Smooth muscle cell (in vitro differentiated cells): ENCODE measurements around the gene ZNF514. TPM values are rescaled to one million over a fixed set of nuclear protein-coding genes. Genes with fewer than 3 reads are reported as not detected.

ENCODE experiments used
- DNase-seq: peaks from one replicate; lab custom pipeline; 2025; ENCODE audit not compliant: unreplicated experiment; lab: John Stamatoyannopoulos, UW
- H2AFZ ChIP-seq: fragments of 200-600 bp; sonication (generic); 2 replicates; pipeline ENCODE4 v1.6.0; 2016; ENCODE audit warnings: antibody characterized with exemption, low read depth, mild to moderate bottlenecking
- H3F3A ChIP-seq: fragments of 200-600 bp; sonication (generic); 2 replicates; pipeline ENCODE4 v1.6.0; 2017; ENCODE audit warnings: antibody characterized with exemption, low read depth
- H3K27ac ChIP-seq: fragments of 200-600 bp; sonication (generic); 2 replicates; pipeline ENCODE4 v1.5.1; 2016; ENCODE audit warnings: low read depth, mild to moderate bottlenecking
- H3K27me3 ChIP-seq: fragments of 200-600 bp; sonication (generic); 2 replicates; pipeline ENCODE4 v1.6.1; 2016; ENCODE audit warnings: low read depth, mild to moderate bottlenecking
- H3K36me3 ChIP-seq: fragments of 200-600 bp; sonication (generic); 2 replicates; pipeline ENCODE4 v1.5.1; 2016; ENCODE audit warnings: low read depth
- H3K4me1 ChIP-seq: fragments of 200-600 bp; sonication (generic); 2 replicates; pipeline ENCODE4 v1.5.1; 2016; ENCODE audit warnings: low read depth
- H3K4me2 ChIP-seq: fragments of 200-600 bp; sonication (generic); 2 replicates; pipeline ENCODE4 v1.6.0; 2016; ENCODE audit warnings: mild to moderate bottlenecking
- H3K4me3 ChIP-seq: fragments of 200-600 bp; sonication (generic); 2 replicates; pipeline ENCODE4 v1.5.1; 2016; ENCODE audit warnings: mild to moderate bottlenecking
- H3K79me2 ChIP-seq: fragments of 200-600 bp; sonication (generic); 2 replicates; pipeline ENCODE4 v1.6.0; 2016; ENCODE audit warnings: low read depth, mild to moderate bottlenecking
- H3K9ac ChIP-seq: fragments of 200-600 bp; sonication (generic); 2 replicates; pipeline ENCODE4 v1.6.0; 2016; ENCODE audit warnings: low read depth
- H3K9me3 ChIP-seq: fragments of 200-600 bp; sonication (generic); replicated peaks from 2 replicates; pipeline ENCODE4 v1.5.1; 2016; ENCODE audit warnings: low read depth
- H4K20me1 ChIP-seq: fragments of 200-600 bp; sonication (generic); 2 replicates; pipeline ENCODE4 v1.6.0; 2016; ENCODE audit warnings: low read depth
- WGBS: methylation state at CpG from one replicate; pipeline ENCODE4 v1.1.7; 2016; ENCODE audit warnings: low lambda C conversion rate; 5-methylcytosine and 5-hydroxymethylcytosine counted together
- polyA plus RNA-seq: library from polyadenylated mRNA; unstranded; fragments of >200 nt; fragmentation: Nextera tagmentation; extraction: Ambion mirVana; gene quantifications from 2 replicates; pipeline ENCODE4 v1.2.1, GENCODE V29; 2016
- total RNA-seq: library from RNA; depleted of rRNA; stranded (reverse); fragments of >200 nt; gene quantifications from 2 replicates; pipeline ENCODE4 v1.2.3, GENCODE V29; 2014
- TF ChIP-seq, protein P1 (sequence below): fragments of 200-600 bp; sonication (generic); IDR thresholded peaks from 2 replicates; pipeline ENCODE4 v1.5.1; 2017; ENCODE audit warnings: borderline replicate concordance, mild to moderate bottlenecking, antibody characterized with exemption; ENCODE audit not compliant: insufficient read depth, poor library complexity, severe bottlenecking

Gene ZNF514
- total RNA-seq: 6.1 and 10.8 TPM in 2 replicates
- polyA plus RNA-seq: 2.7 and 3.7 TPM in 2 replicates

DNA sequence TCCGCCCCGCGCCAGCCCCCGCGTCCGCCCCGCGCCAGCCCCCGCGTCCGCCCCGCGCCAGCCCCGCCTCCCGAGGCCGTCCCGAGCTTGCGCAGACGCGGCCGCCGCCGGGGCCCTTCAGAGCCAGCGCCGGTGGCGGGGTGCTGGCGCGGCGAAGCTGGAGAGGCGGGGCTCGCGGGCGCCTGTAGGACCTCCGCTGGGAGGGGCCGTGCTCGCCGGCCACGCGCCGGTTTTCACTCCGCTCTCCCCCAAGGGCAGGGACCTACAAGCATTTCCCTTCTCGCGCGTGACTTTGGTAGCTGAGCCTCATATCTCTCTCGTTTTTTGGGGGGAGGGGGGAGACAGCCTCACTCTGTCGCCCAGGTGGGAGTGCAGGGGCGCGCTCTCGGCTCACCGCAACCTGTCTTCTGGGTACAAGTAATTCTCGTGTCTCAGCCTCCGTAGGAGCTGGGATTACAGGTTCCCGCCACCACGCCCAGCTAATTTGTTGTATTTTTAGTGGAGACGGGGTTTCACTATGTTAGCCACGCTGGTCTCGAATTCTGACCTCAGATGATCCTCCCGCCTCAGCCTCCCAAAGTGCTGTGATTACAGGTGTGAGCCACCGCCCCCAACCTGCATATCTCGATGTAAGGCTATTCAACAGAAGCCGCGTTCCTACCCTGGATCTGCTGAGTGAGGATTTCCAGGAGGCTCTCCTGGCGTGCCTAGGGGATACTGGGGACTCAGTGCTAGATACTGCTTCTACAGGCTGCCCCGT, at the start of gene ZNF514:
TSS of gene ZNF514 (minus strand) at position 159 of the 760 bp plus-strand sequence. CDS start 6,595 bp downstream, outside the sequence.
- Histone ChIP-seq H3K36me3 (peaks cover 21% of the 10 kb centered on the region), H3K79me2 (peaks cover 11% of the 10 kb centered on the region), H4K20me1 (no peaks in the 10 kb centered on the region), H3K9ac (peak within 1 kb of the TSS; percentile 18), H3K27ac (peak within 1 kb of the TSS; percentile 28), H3K4me1 (peaks cover 15% of the 10 kb centered on the region), H3K4me3 (peak within 1 kb of the TSS; percentile 59), H3K9me3 (no peaks in the 10 kb centered on the region), H2AFZ (peak within 1 kb of the TSS; percentile 95), H3K27me3 (no peaks in the 10 kb centered on the region), H3F3A (peaks cover 7% of the 10 kb centered on the region), H3K4me2 (peak within 1 kb of the TSS; percentile 97)
- 14% methylated on average over 38 of the region's 64 CpGs for WGBS
- TF ChIP-seq, protein P1, sequence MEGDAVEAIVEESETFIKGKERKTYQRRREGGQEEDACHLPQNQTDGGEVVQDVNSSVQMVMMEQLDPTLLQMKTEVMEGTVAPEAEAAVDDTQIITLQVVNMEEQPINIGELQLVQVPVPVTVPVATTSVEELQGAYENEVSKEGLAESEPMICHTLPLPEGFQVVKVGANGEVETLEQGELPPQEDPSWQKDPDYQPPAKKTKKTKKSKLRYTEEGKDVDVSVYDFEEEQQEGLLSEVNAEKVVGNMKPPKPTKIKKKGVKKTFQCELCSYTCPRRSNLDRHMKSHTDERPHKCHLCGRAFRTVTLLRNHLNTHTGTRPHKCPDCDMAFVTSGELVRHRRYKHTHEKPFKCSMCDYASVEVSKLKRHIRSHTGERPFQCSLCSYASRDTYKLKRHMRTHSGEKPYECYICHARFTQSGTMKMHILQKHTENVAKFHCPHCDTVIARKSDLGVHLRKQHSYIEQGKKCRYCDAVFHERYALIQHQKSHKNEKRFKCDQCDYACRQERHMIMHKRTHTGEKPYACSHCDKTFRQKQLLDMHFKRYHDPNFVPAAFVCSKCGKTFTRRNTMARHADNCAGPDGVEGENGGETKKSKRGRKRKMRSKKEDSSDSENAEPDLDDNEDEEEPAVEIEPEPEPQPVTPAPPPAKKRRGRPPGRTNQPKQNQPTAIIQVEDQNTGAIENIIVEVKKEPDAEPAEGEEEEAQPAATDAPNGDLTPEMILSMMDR: no peak
- peak; percentile 33 for DNase-seq

DNA sequence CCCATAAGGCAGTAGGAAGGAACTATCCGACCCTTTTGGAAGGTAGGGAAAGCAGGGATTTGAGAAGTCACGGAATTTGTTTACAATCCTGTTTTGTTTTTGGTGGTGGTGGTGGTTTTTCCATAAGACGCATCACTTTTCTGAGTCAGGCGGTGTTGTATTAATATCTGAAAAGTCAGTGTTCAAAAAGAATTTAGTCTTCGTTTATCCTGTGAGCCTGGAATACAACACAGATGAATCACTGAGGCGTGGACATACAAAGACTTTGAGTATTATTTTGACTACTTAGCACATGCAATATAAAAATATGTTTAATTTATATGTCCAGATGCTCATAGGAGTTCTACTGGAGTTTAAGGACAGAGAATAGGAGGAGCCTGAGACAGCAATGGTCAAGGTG, 48.5 kb upstream of the ZNF514 start:
- TF ChIP-seq, protein P1: no peak
- WGBS: 65% methylated on average over 6 of the region's 6 CpGs
- H3K4me3 ChIP-seq: peak overlapping the region; percentile 89
- peaks cover 28% of the 10 kb centered on the region for H3K9me3 ChIP-seq
- no peak for DNase-seq
- peaks cover 29% of the 10 kb centered on the region for H3K36me3 ChIP-seq
- peaks cover 10% of the 10 kb centered on the region for H3K4me1 ChIP-seq
- H3K9ac ChIP-seq: peak overlapping the region; percentile 25
- no peaks in the 10 kb centered on the region for H3K27me3 ChIP-seq
- H4K20me1 ChIP-seq: no peaks in the 10 kb centered on the region
- H3K4me2 ChIP-seq: peak overlapping the region; percentile 96
- H3K79me2 ChIP-seq: no peaks in the 10 kb centered on the region
- no peak overlapping the region for H3K27ac ChIP-seq
- H3F3A ChIP-seq: no peaks in the 10 kb centered on the region
- H2AFZ ChIP-seq: peak overlapping the region; percentile 100

DNA sequence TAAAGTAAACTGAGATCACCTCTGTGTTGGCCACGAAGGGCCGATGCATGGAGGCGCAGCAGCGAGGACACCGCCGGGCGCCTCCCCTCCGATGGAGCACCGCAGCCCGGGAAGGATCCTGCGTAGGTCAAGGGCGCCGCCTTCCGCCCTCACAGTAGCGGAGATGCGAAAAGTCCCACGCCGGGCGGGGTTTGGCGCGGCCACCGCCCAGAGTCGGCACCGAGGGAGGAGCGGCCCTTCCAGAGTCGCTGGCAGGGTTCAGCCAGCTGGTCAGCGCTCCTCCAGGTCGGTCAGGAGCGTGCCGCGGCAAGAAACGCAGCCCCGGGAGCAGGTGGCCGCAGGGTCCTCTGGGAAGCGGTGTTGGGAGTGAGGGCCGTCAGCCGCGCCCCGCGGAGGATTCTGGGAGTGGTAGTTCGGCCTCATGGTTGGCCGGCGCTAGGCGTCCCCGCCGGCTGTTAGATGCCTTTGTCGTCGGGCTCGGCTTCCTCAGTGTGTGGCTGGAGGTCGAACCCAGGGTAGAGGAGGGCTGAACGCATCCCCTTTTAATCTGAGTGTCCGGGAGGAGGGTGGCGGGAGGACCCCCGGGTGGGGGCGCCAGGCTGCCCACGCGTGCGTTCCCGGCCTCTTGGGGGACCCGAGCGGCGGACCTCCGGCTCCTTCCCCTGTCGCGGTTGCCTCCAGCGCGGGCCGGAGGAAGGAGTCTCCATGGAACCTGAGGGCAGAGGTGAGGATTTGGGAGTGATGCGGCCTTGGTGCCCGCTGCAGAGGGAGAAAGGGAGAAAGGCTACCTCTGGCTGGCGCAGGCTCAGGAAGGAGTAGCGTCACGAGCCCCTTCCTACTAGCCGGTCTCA, 47.7 kb upstream of the ZNF514 start, which contains the start of gene ZNF892:
TSS of gene ZNF892 (plus strand) at position 411 of the 851 bp plus-strand sequence. CDS start at position 706, 295 bp downstream.
- Histone ChIP-seq H3K27me3 (no peaks in the 10 kb centered on the region), H4K20me1 (no peaks in the 10 kb centered on the region), H3K36me3 (peaks cover 21% of the 10 kb centered on the region), H3K27ac (no peak within 1 kb of the TSS), H3K79me2 (no peaks in the 10 kb centered on the region), H3K4me1 (peaks cover 10% of the 10 kb centered on the region), H3F3A (no peaks in the 10 kb centered on the region), H2AFZ (peak within 1 kb of the TSS; percentile 100), H3K9me3 (peaks cover 20% of the 10 kb centered on the region), H3K4me2 (peak within 1 kb of the TSS; percentile 96), H3K4me3 (peak within 1 kb of the TSS; percentile 89), H3K9ac (peak within 1 kb of the TSS; percentile 25)
- TF ChIP-seq, protein P1: peak; percentile 24
- peak; percentile 49 for DNase-seq
- 2% methylated on average over 72 of the region's 74 CpGs for WGBS
